Panc1 (cell line): ENCODE results near the gene SLC9A8.

Source experiments
- CTCF ChIP-seq: fragments of 450-650 bp; IDR thresholded peaks from 2 replicates; pipeline ENCODE4 v1.5.1; 2017; ENCODE audit warnings: mild to moderate bottlenecking
- POLR2AphosphoS5 ChIP-seq: IDR thresholded peaks from 2 replicates; pipeline ENCODE4 v1.6.1; 2012; ENCODE audit warnings: mild to moderate bottlenecking, low read depth, low read length, moderate library complexity
- REST ChIP-seq, 2 experiments: IDR thresholded peaks; 2 replicates each; pipeline ENCODE4 v1.6.1; 2011 to 2012; ENCODE audit warnings: low read depth in 2 of 2, control low read depth in 1 of 2, low read length in 1 of 2, mild to moderate bottlenecking in 1 of 2, moderate library complexity in 1 of 2; ENCODE audit not compliant: insufficient read depth in 1 of 2
- SIN3A ChIP-seq: IDR thresholded peaks from 2 replicates; pipeline ENCODE4 v1.6.1; 2012; ENCODE audit warnings: low read depth, mild to moderate bottlenecking, low read length, moderate library complexity, borderline replicate concordance; ENCODE audit not compliant: insufficient read depth
- TCF7L2 ChIP-seq: IDR thresholded peaks from 2 replicates; pipeline ENCODE4 v1.6.1; 2011; ENCODE audit warnings: mild to moderate bottlenecking, low read depth, low read length, inconsistent platforms

GRCh38 chr20:49880177-49880576 is 67.5 kb downstream of the SLC9A8 start:
- TF ChIP-seq CTCF (no peak), TCF7L2 (no peak), SIN3A (no peak), POLR2AphosphoS5 (no peak), REST (IDR thresholded peaks at IDR 0.05; ENCODE audit: insufficient read depth in 1 of 2, low read depth in 2 of 2, low read length in 1 of 2) (no peak)
